Measurements from ENCODE around the gene NKIRAS2. TPM values are rescaled to one million over a fixed set of nuclear protein-coding genes. Genes with fewer than 3 reads are reported as not detected.
A peak's percentile ranks its signal among the peaks of the same experiment; 100 is the strongest.

Gene NKIRAS2
- total RNA-seq, 2 donors from 2014 or later, result 12.0 to 14.9 TPM

DNA sequence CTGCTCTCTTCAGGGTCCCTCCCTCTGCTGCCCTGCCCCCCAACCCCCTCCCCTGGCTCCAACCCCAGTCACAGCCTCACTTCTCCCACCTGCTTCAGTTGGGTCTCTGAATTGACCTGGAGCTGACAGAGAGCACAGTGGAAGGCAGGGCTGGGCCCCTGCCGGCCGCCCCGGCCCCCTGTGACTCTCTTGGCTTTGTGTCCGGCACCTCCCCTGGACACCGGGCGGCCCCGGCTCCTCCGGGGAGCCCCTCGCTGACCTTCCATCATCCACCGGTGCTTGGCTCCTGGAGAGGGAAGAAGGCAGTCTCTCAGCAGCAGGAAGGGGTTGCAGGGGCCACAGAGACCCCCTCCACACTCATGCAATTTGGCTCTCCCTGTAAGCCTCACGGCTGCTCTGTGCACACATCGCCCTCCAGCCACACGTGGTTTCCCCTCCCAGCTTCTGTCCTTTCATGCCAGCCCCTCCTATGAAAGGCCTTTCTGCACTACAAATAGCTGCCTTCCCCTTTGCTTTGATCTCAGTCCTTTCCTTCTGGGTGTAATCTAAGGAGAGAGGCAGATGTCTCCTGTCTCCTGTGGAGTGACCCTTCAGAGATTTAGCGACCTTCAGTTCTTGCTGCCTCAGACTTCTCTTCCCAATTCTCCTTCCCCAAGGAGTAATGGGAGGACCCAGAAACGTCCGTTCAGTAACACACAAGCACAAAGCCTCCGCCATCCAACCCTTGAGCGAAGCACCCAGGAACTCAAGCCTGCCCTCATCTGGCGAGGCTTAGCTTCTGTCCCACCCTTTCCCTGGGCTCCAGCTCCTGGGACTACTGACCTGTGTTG is 8.3 kb downstream of the NKIRAS2 start:
- Mint-ChIP-seq H3K9me3 (no peaks in the 10 kb centered on the region), H3K4me1 (peaks cover 6% of the 10 kb centered on the region), H3K27ac (peak overlapping the region; percentile 44), H3K36me3 (ENCODE audit: low read depth) (peaks cover 11% of the 10 kb centered on the region), H3K27me3 (peaks cover 5% of the 10 kb centered on the region), H3K4me3 (no peak overlapping the region)
- no peak for ATAC-seq (replicated peaks)

DNA sequence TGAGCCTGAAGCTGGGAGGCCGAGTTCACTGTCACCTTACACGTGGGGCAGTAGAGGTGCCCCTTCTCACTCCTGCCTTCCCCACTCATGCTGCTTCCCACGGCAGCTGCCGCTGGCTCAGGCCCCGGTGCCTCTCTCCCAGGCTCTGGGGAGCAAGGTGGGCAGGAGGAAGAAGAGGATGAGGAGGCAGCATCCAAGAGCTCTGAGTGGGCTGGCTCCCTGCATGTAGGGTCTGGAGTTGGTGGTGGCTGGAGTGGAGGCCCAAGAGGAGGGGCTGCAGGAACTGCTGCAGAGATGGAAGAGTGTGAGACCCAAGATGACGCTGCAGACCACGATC is 8.9 kb downstream of the NKIRAS2 start:
- peaks cover 5% of the 10 kb centered on the region for H3K27me3 Mint-ChIP-seq
- H3K9me3 Mint-ChIP-seq, result no peaks in the 10 kb centered on the region
- H3K4me3 Mint-ChIP-seq, result no peak overlapping the region
- ATAC-seq (replicated peaks), result no peak
- peaks cover 6% of the 10 kb centered on the region for H3K4me1 Mint-ChIP-seq
- H3K36me3 Mint-ChIP-seq (ENCODE audit: low read depth), result peaks cover 11% of the 10 kb centered on the region
- peak overlapping the region; percentile 44 for H3K27ac Mint-ChIP-seq

DNA sequence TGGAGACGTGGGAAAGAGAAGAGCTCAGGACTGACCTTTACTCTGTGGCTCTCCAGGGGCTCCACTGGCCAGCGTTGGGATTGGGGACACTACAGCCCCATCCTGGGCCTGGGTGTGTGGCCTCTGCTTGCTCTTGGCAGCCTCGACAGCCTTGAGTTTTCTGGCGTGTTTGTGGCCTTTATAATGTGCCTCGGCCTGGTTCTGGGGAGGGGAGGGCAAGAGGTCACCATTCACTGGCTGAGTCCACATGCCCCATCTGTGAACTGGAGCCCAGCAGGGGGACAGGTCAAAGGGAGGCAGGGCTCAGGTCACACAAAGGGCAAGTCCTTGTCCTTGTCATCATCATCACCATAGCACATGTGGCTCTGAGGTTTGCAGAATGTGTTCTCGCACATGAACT is 11.7 kb downstream of the NKIRAS2 start:
- no peak overlapping the region for H3K27ac Mint-ChIP-seq
- no peak overlapping the region for H3K4me3 Mint-ChIP-seq
- no peaks in the 10 kb centered on the region for H3K36me3 Mint-ChIP-seq (ENCODE audit: low read depth)
- ATAC-seq (replicated peaks), result no peak
- no peaks in the 10 kb centered on the region for H3K9me3 Mint-ChIP-seq
- peaks cover 5% of the 10 kb centered on the region for H3K27me3 Mint-ChIP-seq
- no peaks in the 10 kb centered on the region for H3K4me1 Mint-ChIP-seq

DNA sequence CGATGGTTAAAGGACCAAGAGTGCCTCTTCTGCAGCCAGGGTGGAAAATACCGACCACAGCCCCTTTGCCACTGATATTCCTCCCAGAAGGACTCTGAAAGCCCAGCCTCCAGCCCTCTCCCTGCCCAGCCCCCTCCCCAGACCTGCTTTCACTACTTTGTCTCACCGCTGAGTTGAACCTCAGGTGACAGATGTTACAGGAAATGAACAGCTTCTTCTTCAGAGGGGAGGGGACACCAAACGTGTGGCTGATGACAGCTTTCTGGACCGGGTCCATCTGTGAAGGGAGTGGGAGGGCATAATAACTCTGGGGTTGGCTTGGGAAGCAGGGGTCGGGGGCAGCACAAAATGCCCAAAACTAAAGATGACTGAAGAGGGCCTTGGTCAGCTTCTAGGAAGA is 14.2 kb downstream of the NKIRAS2 start:
- H3K4me3 Mint-ChIP-seq, result no peak overlapping the region
- ATAC-seq (replicated peaks), result no peak
- no peaks in the 10 kb centered on the region for H3K36me3 Mint-ChIP-seq (ENCODE audit: low read depth)
- H3K27ac Mint-ChIP-seq, result peak overlapping the region; percentile 64
- no peaks in the 10 kb centered on the region for H3K9me3 Mint-ChIP-seq
- no peaks in the 10 kb centered on the region for H3K4me1 Mint-ChIP-seq
- H3K27me3 Mint-ChIP-seq, result peaks cover 4% of the 10 kb centered on the region

DNA sequence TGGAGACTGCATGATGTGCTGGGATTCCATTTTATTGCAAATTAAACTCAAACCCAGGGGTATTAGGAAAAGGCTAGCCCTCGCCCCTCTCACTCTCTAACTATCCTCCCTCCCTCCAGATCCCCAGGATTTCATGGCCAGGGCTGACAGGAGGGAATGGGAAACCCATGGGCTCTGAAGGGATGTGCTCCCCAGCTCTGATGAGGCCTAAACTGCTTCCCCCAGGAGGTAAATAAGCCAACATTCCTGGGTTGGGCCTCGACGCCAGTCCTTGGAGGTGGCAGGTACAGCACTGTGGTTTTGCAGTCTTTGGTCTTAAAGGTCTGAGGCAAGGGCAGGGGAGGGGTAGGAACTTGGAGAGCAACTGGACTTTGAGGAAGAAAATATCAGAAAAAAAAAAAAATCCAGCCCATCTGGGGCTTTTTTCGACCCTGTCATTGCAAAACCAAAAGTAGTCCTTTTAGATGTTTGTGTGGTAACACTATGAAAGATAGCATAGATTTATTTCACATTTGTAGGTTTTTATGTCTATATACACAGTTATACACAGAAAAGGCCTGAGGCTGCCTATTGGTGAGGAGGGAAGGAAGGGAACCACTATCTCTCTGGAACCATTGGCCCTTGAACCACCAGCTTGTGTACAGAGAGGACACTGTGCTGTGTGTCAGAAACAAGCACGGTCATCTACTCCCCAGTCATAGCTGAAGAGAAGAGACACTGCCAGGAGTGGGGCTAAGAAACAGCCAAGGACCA is 18.5 kb downstream of the NKIRAS2 start:
- ATAC-seq (replicated peaks), result no peak
- Mint-ChIP-seq H3K36me3 (ENCODE audit: low read depth) (no peaks in the 10 kb centered on the region), H3K4me3 (no peak overlapping the region), H3K9me3 (no peaks in the 10 kb centered on the region), H3K27me3 (peaks cover 3% of the 10 kb centered on the region), H3K4me1 (no peaks in the 10 kb centered on the region), H3K27ac (no peak overlapping the region)

DNA sequence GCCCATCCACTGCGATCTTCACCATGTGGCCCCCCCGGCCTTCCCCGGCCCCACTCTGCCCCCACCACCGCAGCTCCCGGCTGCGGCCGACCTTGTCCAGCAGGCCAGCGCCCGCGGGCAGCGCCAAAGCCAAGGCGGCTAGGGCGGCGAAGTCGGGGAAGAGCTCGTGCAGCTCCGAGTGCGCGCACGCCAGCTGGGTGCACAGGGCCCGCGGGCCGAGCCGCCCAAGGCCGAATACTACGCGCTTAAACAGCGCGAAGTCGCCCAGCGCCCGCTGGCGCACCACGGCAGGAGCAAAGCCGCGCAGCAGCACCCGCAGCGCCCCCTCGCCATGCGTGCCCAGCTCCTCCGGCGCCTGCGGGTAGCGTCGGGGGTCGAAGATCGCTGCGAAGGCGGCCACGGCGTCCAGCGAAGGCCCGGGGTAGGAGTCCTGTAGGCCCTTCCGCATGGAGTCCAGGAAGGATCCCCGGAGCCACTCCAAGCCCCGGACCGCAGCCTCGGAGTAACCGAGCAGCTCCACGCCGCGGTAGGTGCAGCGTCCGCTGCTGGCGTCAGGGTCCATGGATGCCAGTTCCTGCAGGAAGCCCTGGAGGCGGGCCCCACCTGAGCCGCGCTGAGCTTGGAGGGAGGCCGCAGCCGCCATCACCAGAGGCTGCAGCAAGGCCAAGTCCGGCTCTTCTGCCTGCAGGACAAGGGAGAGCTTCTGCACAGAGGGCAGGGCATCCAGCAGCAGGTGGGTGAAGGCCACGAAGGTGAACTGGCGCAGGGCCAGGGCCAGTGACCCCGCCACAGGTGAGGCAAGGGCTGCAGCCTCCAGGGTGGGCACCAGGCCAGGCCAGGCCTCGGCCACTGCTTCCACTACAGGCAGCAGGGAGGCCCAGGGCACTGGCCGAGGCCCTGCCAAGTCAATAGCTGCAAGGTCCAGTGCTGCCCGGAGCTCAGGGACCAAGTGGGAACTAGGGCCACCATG is 20.2 kb downstream of the NKIRAS2 start:
- Mint-ChIP-seq H3K4me3 (no peak overlapping the region), H3K9me3 (no peaks in the 10 kb centered on the region), H3K27me3 (peaks cover 3% of the 10 kb centered on the region), H3K36me3 (ENCODE audit: low read depth) (no peaks in the 10 kb centered on the region), H3K27ac (no peak overlapping the region), H3K4me1 (no peaks in the 10 kb centered on the region)
- ATAC-seq (replicated peaks), result no peak

DNA sequence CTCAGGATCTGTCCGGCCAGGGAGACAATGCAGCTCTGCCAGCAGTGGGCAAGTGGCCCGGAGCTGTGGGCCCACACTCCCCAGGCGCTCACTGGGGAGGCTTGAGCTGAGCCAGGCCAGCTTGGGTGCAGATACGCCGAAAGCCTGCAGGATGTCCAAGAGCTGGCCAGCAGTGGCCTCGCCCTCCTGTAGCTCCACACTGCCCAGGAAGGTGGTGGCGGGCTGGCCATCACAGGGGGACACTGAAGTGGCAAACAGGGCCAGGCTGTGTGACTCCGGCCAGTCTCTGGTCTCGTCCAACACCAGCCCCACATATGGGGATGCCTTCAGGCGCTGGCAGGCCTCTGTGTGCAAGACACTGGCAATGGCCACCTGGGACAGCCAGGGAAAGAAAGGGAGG is 20.9 kb downstream of the NKIRAS2 start:
- Mint-ChIP-seq H3K9me3 (no peaks in the 10 kb centered on the region), H3K36me3 (ENCODE audit: low read depth) (no peaks in the 10 kb centered on the region), H3K27ac (no peak overlapping the region), H3K27me3 (peaks cover 3% of the 10 kb centered on the region), H3K4me3 (no peak overlapping the region), H3K4me1 (no peaks in the 10 kb centered on the region)
- ATAC-seq (replicated peaks), result no peak

DNA sequence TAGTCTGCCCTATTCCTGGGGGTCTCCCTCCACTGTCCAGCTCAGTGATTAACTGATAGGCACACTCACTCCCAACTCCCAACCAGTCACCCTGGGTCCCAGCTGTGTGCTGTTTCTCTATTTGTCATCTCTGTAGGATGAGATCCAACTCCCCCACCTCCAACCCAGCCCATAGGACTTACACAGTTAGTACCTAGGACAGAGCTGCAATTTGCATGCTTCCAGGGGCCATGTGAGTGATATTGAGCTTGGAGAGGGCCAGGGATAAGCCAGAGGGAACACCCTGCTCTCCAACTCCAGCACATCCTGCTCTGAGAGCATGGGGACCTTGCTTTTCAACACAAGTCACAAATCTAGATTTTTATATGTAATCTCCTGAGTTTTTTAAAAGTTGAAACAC is 21.7 kb downstream of the NKIRAS2 start:
- H3K4me3 Mint-ChIP-seq, result no peak overlapping the region
- no peaks in the 10 kb centered on the region for H3K4me1 Mint-ChIP-seq
- H3K9me3 Mint-ChIP-seq, result no peaks in the 10 kb centered on the region
- no peak overlapping the region for H3K27ac Mint-ChIP-seq
- peaks cover 3% of the 10 kb centered on the region for H3K27me3 Mint-ChIP-seq
- no peaks in the 10 kb centered on the region for H3K36me3 Mint-ChIP-seq (ENCODE audit: low read depth)
- ATAC-seq (replicated peaks), result no peak

DNA sequence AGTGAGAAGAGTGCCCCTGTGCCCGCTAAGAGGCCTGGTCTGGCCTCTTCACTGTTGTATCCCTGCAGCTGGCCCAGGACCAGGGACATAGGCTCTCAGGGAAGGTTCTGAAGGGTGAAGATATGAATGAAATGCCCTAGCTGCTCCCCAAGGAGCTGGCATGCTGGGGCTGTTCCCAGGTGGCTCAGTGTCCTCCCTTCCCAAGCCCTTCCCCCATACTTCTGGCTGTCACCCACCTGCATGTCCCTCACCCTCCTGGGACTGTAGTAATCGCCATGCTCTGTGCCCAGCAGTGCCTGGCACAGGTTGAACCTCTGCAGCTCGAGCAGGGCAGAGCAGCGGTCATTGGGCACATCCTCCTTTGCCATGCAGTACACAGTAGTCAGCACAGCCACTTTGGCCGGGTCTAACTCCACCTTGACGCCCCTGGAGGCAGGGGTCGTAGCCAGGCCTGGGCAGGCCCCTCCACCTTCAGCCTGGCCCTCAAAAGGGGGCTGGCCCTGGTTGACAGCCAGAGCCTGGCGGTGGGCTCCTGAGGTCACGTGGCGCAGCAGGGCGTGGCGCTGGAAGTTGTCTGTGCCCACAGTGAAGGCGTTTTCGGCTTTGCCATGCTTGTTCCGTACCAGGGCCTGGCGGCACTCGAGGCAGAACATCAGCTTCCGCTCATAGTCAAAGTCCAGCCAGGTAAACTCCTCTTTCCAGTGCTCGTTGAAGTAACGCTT is 22.9 kb downstream of the NKIRAS2 start:
- Mint-ChIP-seq H3K9me3 (no peaks in the 10 kb centered on the region), H3K27ac (no peak overlapping the region), H3K4me3 (no peak overlapping the region), H3K4me1 (no peaks in the 10 kb centered on the region), H3K27me3 (peaks cover 3% of the 10 kb centered on the region), H3K36me3 (ENCODE audit: low read depth) (no peaks in the 10 kb centered on the region)
- no peak for ATAC-seq (replicated peaks)

DNA sequence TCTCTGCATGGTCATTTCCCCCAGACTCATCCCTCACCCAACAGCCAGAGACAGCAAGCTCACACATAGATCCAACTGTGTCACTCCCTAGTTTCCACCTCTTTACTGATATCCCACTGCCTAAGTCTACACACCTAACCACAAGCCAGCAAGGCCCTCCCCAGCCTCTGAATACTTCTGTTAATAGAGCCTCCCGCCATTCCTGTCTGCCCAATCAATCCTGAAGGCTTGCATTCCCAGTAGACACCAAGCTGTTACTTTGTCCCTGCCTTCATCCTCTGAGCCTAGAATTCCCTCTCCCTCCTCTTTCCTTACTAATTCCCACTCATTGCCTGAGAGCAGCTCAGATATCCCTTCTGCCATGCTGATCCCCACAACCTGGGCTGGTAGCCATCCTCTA is 25.8 kb downstream of the NKIRAS2 start:
- ATAC-seq (replicated peaks), result no peak
- H3K36me3 Mint-ChIP-seq (ENCODE audit: low read depth), result no peaks in the 10 kb centered on the region
- no peaks in the 10 kb centered on the region for H3K4me1 Mint-ChIP-seq
- H3K27ac Mint-ChIP-seq, result no peak overlapping the region
- H3K9me3 Mint-ChIP-seq, result no peaks in the 10 kb centered on the region
- H3K4me3 Mint-ChIP-seq, result no peak overlapping the region
- peaks cover under 1% of the 10 kb centered on the region for H3K27me3 Mint-ChIP-seq

DNA sequence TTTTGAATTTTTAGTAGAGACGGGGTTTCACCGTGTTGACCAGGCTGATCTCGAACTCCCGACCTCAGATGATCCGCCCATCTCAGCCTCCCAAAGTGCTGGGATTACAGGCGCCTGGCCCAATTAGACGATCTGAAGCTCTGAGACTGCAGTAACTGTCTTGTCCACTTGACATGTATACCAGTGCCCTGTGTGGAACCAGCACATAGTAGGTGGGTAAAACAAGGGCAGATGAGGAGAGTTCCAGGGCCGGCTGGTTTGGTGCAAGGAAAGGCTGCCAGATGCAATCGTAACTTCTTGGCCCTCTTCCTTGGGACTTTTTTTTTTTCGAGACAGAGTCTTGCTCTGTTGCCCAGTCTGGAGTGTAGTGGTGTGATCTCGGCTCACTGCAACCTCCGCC is 27.5 kb downstream of the NKIRAS2 start:
- H3K4me3 Mint-ChIP-seq, result no peak overlapping the region
- peaks cover 8% of the 10 kb centered on the region for H3K27me3 Mint-ChIP-seq
- H3K36me3 Mint-ChIP-seq (ENCODE audit: low read depth), result no peaks in the 10 kb centered on the region

DNA sequence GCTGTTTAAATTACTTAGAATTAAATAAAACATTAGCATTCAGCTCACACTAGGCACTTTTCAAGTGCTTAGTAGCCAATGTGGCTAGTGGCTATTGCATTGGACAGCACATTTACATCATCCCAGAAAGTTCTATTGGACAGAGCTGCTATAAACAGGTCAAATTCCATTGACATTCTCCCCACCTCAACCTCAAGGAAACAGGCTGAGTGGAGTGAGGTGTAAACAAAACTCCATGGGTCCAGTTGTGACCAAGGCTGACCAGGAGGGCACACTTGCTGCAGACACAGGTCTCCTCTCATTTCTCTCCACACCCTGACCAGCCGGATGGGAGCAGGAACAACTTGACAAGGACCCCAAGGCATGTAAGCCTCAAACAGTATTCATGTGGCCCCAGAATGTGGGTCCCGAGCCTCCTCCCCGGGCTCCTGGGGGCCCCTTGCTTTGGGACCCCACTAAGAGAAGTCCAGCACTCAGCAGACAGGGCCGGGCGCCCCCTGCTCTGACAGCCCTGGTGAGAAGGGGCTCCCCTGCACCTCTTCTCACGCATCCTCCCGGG is 30.0 kb downstream of the NKIRAS2 start:
- no peak for ATAC-seq (replicated peaks)
- peak overlapping the region; percentile 38 for H3K4me3 Mint-ChIP-seq
- peaks cover 23% of the 10 kb centered on the region for H3K27me3 Mint-ChIP-seq
- no peak overlapping the region for H3K27ac Mint-ChIP-seq
- H3K36me3 Mint-ChIP-seq (ENCODE audit: low read depth), result no peaks in the 10 kb centered on the region
- H3K9me3 Mint-ChIP-seq, result no peaks in the 10 kb centered on the region
- H3K4me1 Mint-ChIP-seq, result no peaks in the 10 kb centered on the region

More for the DNA sequence above, 27.5 kb downstream of the NKIRAS2 start:
- Mint-ChIP-seq H3K27ac (no peak overlapping the region), H3K9me3 (no peaks in the 10 kb centered on the region), H3K4me1 (no peaks in the 10 kb centered on the region)
- no peak for ATAC-seq (replicated peaks)

DNA sequence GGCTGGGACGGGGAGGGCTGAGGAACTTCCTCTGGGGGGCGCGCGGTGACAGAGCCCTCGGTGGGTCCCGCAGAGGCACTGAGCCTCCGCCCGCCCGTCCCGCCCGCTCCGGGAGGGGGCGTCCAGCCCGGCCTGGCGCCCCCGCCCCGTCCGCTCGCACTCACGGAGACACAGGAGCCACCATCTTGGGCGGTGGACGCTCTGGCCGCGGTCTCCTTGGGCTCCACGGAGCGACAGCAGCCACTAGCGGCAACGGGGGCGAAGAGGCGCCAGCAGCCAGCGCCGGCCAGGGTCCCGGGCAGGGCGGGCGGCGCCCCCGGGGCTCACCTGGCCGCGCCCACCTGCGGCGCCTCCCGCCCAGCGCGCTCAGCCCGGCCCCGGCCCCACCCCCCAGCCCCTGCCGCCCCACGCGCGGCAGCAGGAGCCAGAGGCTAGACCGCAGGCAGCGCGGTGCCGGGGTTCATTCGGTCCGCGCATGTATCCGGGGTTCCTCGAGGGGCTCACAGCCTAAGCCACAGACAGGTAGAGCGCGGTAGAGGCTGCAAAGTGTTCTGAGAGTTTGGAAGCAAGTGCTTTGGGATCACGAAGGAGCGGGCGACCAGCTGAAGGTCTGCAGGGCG is 30.6 kb downstream of the NKIRAS2 start, which contains the start of gene C17orf113:
C17orf113 (minus strand) TSS at position 209 of the 620 bp plus-strand sequence. CDS start 7,225 bp downstream, outside the sequence.
- Mint-ChIP-seq H3K27me3 (peaks cover 27% of the 10 kb centered on the region), H3K4me1 (no peaks in the 10 kb centered on the region), H3K4me3 (peak within 1 kb of the TSS; percentile 55), H3K27ac (peak within 1 kb of the TSS; percentile 45), H3K9me3 (no peaks in the 10 kb centered on the region), H3K36me3 (ENCODE audit: low read depth) (no peaks in the 10 kb centered on the region)
- ATAC-seq (replicated peaks), result peak; percentile 79

Data from activated T-helper 17 cell treated with anti-CD3 and anti-CD28 coated beads, Interleukin-2, amount 50 U/mL, for 72 hours (primary cell).